Epithelial cell of esophagus (primary cell): ENCODE data around the gene MTUS2.

ENCODE experiments used
- DNase-seq: peaks from one replicate; pipeline ENCODE4 v3.0.0; 2010; ENCODE audit warnings: low read depth
- H3K4me3 ChIP-seq: 2 replicates; pipeline ENCODE4 v1.5.1; 2011; ENCODE audit warnings: mild to moderate bottlenecking, low read length, control low read depth
- CTCF ChIP-seq: IDR thresholded peaks from 2 replicates; pipeline ENCODE4 v1.5.1; 2011; ENCODE audit warnings: low read depth, mild to moderate bottlenecking, low read length, control low read depth, inconsistent platforms; ENCODE audit not compliant: insufficient read depth; ENCODE audit errors: missing control alignments

MTUS2 gene

GRCh38 chr13:29521336-29521735 lies 701.2 kb downstream of the MTUS2 start:
- TF ChIP-seq CTCF, result no peak
- no peak for DNase-seq
- no peak overlapping the region for H3K4me3 ChIP-seq

GRCh38 chr13:29522044-29522685 lies 702.0 kb downstream of the MTUS2 start:
- no peak overlapping the region for H3K4me3 ChIP-seq
- TF ChIP-seq CTCF, result no peak
- no peak for DNase-seq

- no peak overlapping the region for H3K4me3 ChIP-seq
- no peak for DNase-seq
- TF ChIP-seq CTCF, result no peak
These were observed 703.2 kb downstream of the MTUS2 start for GRCh38 chr13:29523199-29523961.

GRCh38 chr13:29524176-29524575 lies 704.0 kb downstream of the MTUS2 start:
- no peak for TF ChIP-seq CTCF
- DNase-seq, result no peak
- no peak overlapping the region for H3K4me3 ChIP-seq

- no peak for TF ChIP-seq CTCF
- no peak overlapping the region for H3K4me3 ChIP-seq
- DNase-seq, result no peak
These were observed 704.5 kb downstream of the MTUS2 start for GRCh38 chr13:29524641-29525040.

GRCh38 chr13:29525757-29526156 lies 705.6 kb downstream of the MTUS2 start:
- no peak for TF ChIP-seq CTCF
- no peak for DNase-seq
- no peak overlapping the region for H3K4me3 ChIP-seq
